DND-41 (cell line): ENCODE measurements around the gene EXOC3L2.

Experiments used
- ATAC-seq: fragments of 200-7000 bp; cut with Tn5 transposase; 3 replicates; pipeline ENCODE4 v1.9.1; 2021; ENCODE audit warnings: low read depth; ENCODE audit not compliant: insufficient read depth
- DNase-seq: peaks from one replicate; pipeline ENCODE4 v3.0.0-alpha.2; 2020
- H2AFZ ChIP-seq: 2 replicates; pipeline ENCODE4 v1.6.0; 2012; ENCODE audit warnings: low read depth, low read length
- H3K27ac ChIP-seq: 2 replicates; pipeline ENCODE4 v1.5.1; 2012; ENCODE audit warnings: low read length, inconsistent platforms
- H3K27me3 ChIP-seq: fragments of 200-600 bp; sonication (generic); 2 replicates; pipeline ENCODE4 v1.6.0; 2012; ENCODE audit warnings: low read length, mild to moderate bottlenecking, inconsistent platforms; ENCODE audit not compliant: insufficient read depth, poor library complexity
- H3K36me3 ChIP-seq: 2 replicates; pipeline ENCODE4 v1.5.1; 2012; ENCODE audit warnings: low read length, inconsistent platforms; ENCODE audit not compliant: insufficient read depth
- H3K4me1 ChIP-seq: 2 replicates; pipeline ENCODE4 v1.5.1; 2012; ENCODE audit warnings: mild to moderate bottlenecking, low read length; ENCODE audit not compliant: insufficient read depth
- H3K4me2 ChIP-seq: 2 replicates; pipeline ENCODE4 v1.6.0; 2012; ENCODE audit warnings: mild to moderate bottlenecking, moderate library complexity, low read length, inconsistent platforms; ENCODE audit not compliant: insufficient read depth
- H3K4me3 ChIP-seq, 2 experiments: fragments of 200-600 bp in 1 of 2; shearing (Covaris generic) in 1 of 2; 2 replicates each; pipeline ENCODE4 v1.5.1; 2012 to 2016; ENCODE audit warnings: inconsistent platforms in 2 of 2, low read length in 2 of 2, mild to moderate bottlenecking in 2 of 2, low read depth in 1 of 2, moderate library complexity in 1 of 2
- H3K79me2 ChIP-seq: 2 replicates; pipeline ENCODE4 v1.6.0; 2012; ENCODE audit warnings: low read length, inconsistent platforms; ENCODE audit not compliant: insufficient read depth
- H3K9ac ChIP-seq: 2 replicates; pipeline ENCODE4 v1.6.0; 2012; ENCODE audit warnings: low read depth, mild to moderate bottlenecking, inconsistent platforms, low read length, moderate library complexity
- H3K9me3 ChIP-seq: 2 replicates; pipeline ENCODE4 v1.5.1; 2012; ENCODE audit warnings: low read length, moderate library complexity, mild to moderate bottlenecking, inconsistent platforms; ENCODE audit not compliant: insufficient read depth, severe bottlenecking
- H4K20me1 ChIP-seq: 2 replicates; pipeline ENCODE4 v1.6.0; 2012; ENCODE audit warnings: low read length; ENCODE audit not compliant: insufficient read depth
- EZH2 ChIP-seq: IDR thresholded peaks from 3 replicates; pipeline ENCODE4 v1.6.1; 2012; ENCODE audit warnings: borderline replicate concordance, low read depth, mild to moderate bottlenecking, moderate library complexity, low read length, inconsistent platforms; ENCODE audit not compliant: severe bottlenecking
- TF ChIP-seq, protein P1 (sequence below): IDR thresholded peaks from 2 replicates; pipeline ENCODE4 v1.5.1; 2012; ENCODE audit warnings: borderline replicate concordance, low read length, moderate library complexity, mild to moderate bottlenecking; ENCODE audit not compliant: poor library complexity, severe bottlenecking; ENCODE audit errors: extremely low read depth

Gene EXOC3L2

DNA sequence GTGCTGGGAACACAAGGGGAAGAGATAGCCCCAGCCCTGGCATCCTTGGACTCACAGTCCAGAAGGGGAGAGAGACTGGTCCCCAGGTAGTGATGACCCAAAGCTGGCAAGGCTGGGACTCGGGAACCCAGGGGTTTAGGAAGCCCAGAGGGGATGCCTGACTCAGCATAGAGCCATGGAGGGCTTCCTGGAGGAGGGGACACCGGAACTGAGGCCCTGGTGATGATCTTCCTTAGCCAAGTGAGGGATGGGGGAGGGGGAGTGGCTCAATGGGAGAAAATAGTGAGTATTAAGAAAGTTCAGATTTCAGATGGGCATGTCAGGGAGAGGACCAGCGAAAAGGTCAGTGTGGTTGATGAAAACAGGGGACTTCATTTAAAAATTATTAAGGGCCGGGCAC is 26.8 kb downstream of the EXOC3L2 start:
- Histone ChIP-seq H3K27me3 (peaks cover 3% of the 10 kb centered on the region), H3K4me3 (no peak overlapping the region), H3K4me1 (no peaks in the 10 kb centered on the region), H3K9ac (no peak overlapping the region), H3K79me2 (no peaks in the 10 kb centered on the region), H3K9me3 (no peaks in the 10 kb centered on the region), H3K36me3 (no peaks in the 10 kb centered on the region), H4K20me1 (no peaks in the 10 kb centered on the region), H2AFZ (no peak overlapping the region), H3K4me2 (no peak overlapping the region), H3K27ac (no peak overlapping the region)
- no peak for ATAC-seq
- TF ChIP-seq EZH2: no peak
- TF ChIP-seq, protein P1, sequence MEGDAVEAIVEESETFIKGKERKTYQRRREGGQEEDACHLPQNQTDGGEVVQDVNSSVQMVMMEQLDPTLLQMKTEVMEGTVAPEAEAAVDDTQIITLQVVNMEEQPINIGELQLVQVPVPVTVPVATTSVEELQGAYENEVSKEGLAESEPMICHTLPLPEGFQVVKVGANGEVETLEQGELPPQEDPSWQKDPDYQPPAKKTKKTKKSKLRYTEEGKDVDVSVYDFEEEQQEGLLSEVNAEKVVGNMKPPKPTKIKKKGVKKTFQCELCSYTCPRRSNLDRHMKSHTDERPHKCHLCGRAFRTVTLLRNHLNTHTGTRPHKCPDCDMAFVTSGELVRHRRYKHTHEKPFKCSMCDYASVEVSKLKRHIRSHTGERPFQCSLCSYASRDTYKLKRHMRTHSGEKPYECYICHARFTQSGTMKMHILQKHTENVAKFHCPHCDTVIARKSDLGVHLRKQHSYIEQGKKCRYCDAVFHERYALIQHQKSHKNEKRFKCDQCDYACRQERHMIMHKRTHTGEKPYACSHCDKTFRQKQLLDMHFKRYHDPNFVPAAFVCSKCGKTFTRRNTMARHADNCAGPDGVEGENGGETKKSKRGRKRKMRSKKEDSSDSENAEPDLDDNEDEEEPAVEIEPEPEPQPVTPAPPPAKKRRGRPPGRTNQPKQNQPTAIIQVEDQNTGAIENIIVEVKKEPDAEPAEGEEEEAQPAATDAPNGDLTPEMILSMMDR: no peak
- DNase-seq: no peak

DNA sequence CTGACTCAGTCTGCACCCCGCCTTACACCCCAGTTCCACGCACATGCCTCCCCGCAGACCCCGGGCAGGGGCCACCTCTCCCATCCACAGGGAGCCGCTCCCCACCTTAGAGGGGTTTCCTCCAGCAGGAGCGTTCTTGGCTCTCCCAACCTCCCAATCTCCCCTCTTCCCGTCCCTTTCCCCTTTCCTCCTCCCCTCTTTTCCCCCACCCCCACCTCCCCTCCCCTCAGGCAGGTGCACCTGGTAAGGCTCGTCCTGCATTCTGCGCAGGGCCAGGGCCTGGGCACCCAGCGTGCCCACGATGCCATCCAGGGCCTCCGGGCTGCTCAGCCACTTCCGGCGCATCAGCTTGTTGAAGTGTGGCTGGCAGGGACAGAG is 27.3 kb downstream of the EXOC3L2 start:
- Histone ChIP-seq H3K27ac (no peak overlapping the region), H3K79me2 (no peaks in the 10 kb centered on the region), H3K27me3 (peaks cover 3% of the 10 kb centered on the region), H4K20me1 (no peaks in the 10 kb centered on the region), H3K9me3 (no peaks in the 10 kb centered on the region), H3K4me2 (no peak overlapping the region), H3K4me1 (no peaks in the 10 kb centered on the region), H3K9ac (no peak overlapping the region), H2AFZ (no peak overlapping the region), H3K4me3 (no peak overlapping the region), H3K36me3 (no peaks in the 10 kb centered on the region)
- DNase-seq (no peak), ATAC-seq (no peak)
- no peak for TF ChIP-seq EZH2
- TF ChIP-seq, protein P1: no peak

DNA sequence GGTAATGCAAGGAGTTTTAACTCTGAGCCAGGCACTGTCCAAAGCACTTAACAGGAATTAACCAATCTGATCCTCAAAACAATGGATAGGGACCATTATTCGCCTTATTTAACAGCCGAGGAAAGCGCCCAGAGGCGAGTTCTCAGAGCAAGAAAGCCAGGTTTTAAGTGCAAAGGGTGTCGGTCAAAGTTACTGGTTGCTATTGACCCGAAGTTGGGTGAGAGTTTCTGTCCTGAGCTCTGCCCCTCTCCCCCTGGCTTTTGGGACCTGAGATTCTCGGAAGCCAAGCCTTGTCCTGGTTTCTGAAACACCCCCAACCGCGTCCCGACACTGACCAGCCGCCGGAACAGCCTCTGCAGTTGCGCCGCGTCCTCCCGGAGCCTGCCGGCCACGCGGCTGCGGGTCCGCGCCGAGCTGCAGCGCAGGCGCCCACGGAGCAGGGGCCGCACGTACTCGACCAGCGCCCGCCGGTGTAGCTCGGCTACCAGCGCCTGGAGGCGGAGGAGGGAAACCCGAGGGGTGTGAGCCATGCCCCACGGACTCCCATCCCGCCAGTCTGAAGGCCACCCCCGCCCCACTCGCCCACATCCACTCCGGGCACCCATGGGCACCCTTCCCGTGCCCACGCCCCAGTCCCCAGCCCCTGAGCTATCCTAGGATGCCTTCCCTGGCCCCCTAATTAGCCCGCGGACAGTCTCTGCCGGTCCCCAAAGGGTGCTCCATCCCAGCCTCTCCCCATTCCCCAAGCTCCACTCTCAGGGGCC is 27.8 kb downstream of the EXOC3L2 start:
- no peak for TF ChIP-seq EZH2
- TF ChIP-seq, protein P1: no peak
- Histone ChIP-seq H4K20me1 (no peaks in the 10 kb centered on the region), H3K4me2 (no peak overlapping the region), H3K4me1 (no peaks in the 10 kb centered on the region), H3K9ac (no peak overlapping the region), H3K27ac (no peak overlapping the region), H3K9me3 (no peaks in the 10 kb centered on the region), H3K79me2 (no peaks in the 10 kb centered on the region), H3K36me3 (no peaks in the 10 kb centered on the region), H3K4me3 (no peak overlapping the region), H3K27me3 (peaks cover 3% of the 10 kb centered on the region), H2AFZ (no peak overlapping the region)
- DNase-seq (no peak), ATAC-seq (no peak)
